ENCODE measurements around the gene TRIP10. TPM values are rescaled to one million over a fixed set of nuclear protein-coding genes. Genes with fewer than 3 reads are reported as not detected.
A peak's percentile ranks its signal among the peaks of the same experiment; 100 is the strongest.

The TRIP10 gene
- total RNA-seq, 2 donors from 2014 or later, result 37.0 to 74.2 TPM

- intact Hi-C loops (cut with DNase I), result no loop called here
- H3K27me3 ChIP-seq (replicated peaks; ENCODE audit: insufficient read depth), result no peaks in the 10 kb centered on the region
- no peaks in the 10 kb centered on the region for H3K36me3 ChIP-seq
- H3K9me3 ChIP-seq, result no peaks in the 10 kb centered on the region
- no peaks in the 10 kb centered on the region for H3K4me1 ChIP-seq (replicated peaks)
- DNase-seq (ENCODE audit: low spot score), result no peak
- peak overlapping the region; percentile 83 to 88 for H3K27ac ChIP-seq
- H3K4me3 ChIP-seq, result peak overlapping the region; percentile 41 to 43
- 19% methylated on average over 16 of the region's 16 CpGs for WGBS
- TF ChIP-seq POLR2AphosphoS5 (IDR thresholded peaks at IDR 0.05) (no peak), CTCF (IDR thresholded peaks at IDR 0.05) (no peak), POLR2A (IDR thresholded peaks at IDR 0.05) (no peak)
These were observed 27.0 kb downstream of the TRIP10 start for GRCh38 chr19:6766357-6767080.

DNA sequence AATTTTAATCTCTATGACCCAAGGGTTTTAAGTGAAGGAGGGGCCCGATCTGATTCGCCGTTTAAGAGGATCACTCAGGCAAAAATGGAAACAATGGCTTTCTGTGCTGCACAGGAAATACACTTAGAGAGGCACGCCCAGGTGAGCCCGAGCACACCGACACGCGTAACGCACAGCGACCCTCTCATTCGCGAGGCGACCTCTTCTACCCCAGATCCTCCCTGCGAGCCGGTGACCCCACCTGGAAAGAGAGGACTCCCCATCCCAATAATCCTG lies 27.5 kb downstream of the TRIP10 start:
- WGBS, result under 1% methylated on average over 15 of the region's 15 CpGs
- Histone ChIP-seq H3K4me1 (replicated peaks) (no peaks in the 10 kb centered on the region), H3K9me3 (no peaks in the 10 kb centered on the region), H3K27me3 (replicated peaks; ENCODE audit: insufficient read depth) (no peaks in the 10 kb centered on the region), H3K36me3 (no peaks in the 10 kb centered on the region), H3K4me3 (peak overlapping the region; percentile 41 to 43), H3K27ac (peak overlapping the region; percentile 83 to 88)
- intact Hi-C loops (cut with DNase I), result no loop called here
- TF ChIP-seq POLR2AphosphoS5 (IDR thresholded peaks at IDR 0.05) (no peak), CTCF (IDR thresholded peaks at IDR 0.05) (no peak), POLR2A (IDR thresholded peaks at IDR 0.05) (no peak)
- DNase-seq (ENCODE audit: low spot score), result no peak

GRCh38 chr19:6767357-6768235 lies 28.1 kb downstream of the TRIP10 start, which contains the start of gene SH2D3A:
Gene SH2D3A, minus strand, starts transcription at chr19:6767435. Its CDS starts 3,687 bp downstream, at chr19:6763748.
- TF ChIP-seq CTCF (IDR thresholded peaks at IDR 0.05), result peak in 2 of 4 experiments; percentile 29 to 32
- TF ChIP-seq POLR2AphosphoS5 (IDR thresholded peaks at IDR 0.05), result peak; percentile 89
- peak; percentile 90 for TF ChIP-seq POLR2A (IDR thresholded peaks at IDR 0.05)
- Histone ChIP-seq H3K9me3 (no peaks in the 10 kb centered on the region), H3K27me3 (replicated peaks; ENCODE audit: insufficient read depth) (no peaks in the 10 kb centered on the region), H3K4me3 (peak within 1 kb of the TSS; percentile 41 to 43), H3K4me1 (replicated peaks) (no peaks in the 10 kb centered on the region), H3K27ac (peak within 1 kb of the TSS; percentile 83 to 88), H3K36me3 (no peaks in the 10 kb centered on the region)
- intact Hi-C loops (cut with DNase I), result no loop called here
- peak; percentile 97 for DNase-seq (ENCODE audit: low spot score)
- 4% methylated on average over 47 of the region's 47 CpGs for WGBS

DNA sequence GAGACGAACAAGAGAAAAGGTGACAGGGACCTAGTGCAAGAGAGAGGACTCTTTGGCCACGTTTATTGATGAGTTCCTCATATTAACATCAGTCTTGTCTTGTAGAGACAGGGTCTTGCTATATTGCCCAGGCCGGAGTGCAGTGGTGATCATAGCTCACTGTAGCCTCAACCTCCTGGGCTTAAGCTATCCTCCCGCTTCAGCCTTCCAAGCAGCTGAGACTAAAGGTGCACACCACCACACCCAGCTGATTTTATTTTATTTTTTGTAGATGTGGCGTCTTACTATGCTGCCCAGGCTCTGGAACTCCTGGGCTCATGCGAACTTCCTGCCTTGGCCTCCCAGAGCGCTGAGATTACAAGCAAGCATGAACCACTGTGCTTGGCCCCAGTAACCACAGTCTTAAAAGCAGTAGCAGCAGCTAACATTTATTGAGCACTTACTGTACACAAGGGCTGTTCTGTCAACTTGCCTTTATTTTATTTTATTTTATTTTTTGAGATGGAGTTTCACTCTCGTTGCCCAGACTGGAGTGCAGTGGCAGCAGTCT lies 28.8 kb downstream of the TRIP10 start:
- Histone ChIP-seq H3K36me3 (no peaks in the 10 kb centered on the region), H3K4me1 (replicated peaks) (no peaks in the 10 kb centered on the region), H3K9me3 (no peaks in the 10 kb centered on the region), H3K27me3 (replicated peaks; ENCODE audit: insufficient read depth) (no peaks in the 10 kb centered on the region), H3K27ac (peak overlapping the region; percentile 83 to 88), H3K4me3 (no peak overlapping the region)
- TF ChIP-seq POLR2AphosphoS5 (IDR thresholded peaks at IDR 0.05), result no peak
- TF ChIP-seq POLR2A (IDR thresholded peaks at IDR 0.05), result no peak
- TF ChIP-seq CTCF (IDR thresholded peaks at IDR 0.05), result no peak
- WGBS, result 59% methylated on average over 8 of the region's 8 CpGs
- intact Hi-C loops (cut with DNase I), result no loop called here
- no peak for DNase-seq (ENCODE audit: low spot score)
